ENCODE results near the gene LGALS7B.

LGALS7B gene

GRCh38 chr19:38836159-38836982 lies 47.4 kb downstream of the LGALS7B start:
- no peaks in the 10 kb centered on the region for H3K9me3 ChIP-seq (ENCODE audit: insufficient read depth, low read length)
- H3K27me3 ChIP-seq (ENCODE audit: low read length): no peaks in the 10 kb centered on the region
- peaks cover 7% of the 10 kb centered on the region for H3K79me2 ChIP-seq (ENCODE audit: insufficient read depth, low read length)
- peaks cover 11% of the 10 kb centered on the region for H4K20me1 ChIP-seq (ENCODE audit: low read depth, low read length)
- no peak overlapping the region for H3K4me3 ChIP-seq (ENCODE audit: insufficient read depth, low read length, poor library complexity, severe bottlenecking)
- TF ChIP-seq CTCF (IDR thresholded peaks at IDR 0.05; ENCODE audit: insufficient read depth, low read length, poor library complexity, severe bottlenecking): no peak
- TF ChIP-seq EZH2phosphoT487 (conservative IDR thresholded peaks at IDR 0.05; ENCODE audit: low read length): no peak
- H3K4me2 ChIP-seq (ENCODE audit: low read depth, low read length, poor library complexity, severe bottlenecking): no peak overlapping the region
- H3K9me2 ChIP-seq (replicated peaks; ENCODE audit: insufficient read depth, low read length): no peaks in the 10 kb centered on the region
- H3F3A ChIP-seq (ENCODE audit: insufficient read depth): peaks cover 66% of the 10 kb centered on the region
- peaks cover 22% of the 10 kb centered on the region for H3K36me3 ChIP-seq (ENCODE audit: low read length)
- no peak overlapping the region for H2AFZ ChIP-seq (ENCODE audit: low read depth, low read length, severe bottlenecking)
- no peak overlapping the region for H3K27ac ChIP-seq (ENCODE audit: low read depth, low read length)
- H3K9ac ChIP-seq (ENCODE audit: low read length): no peak overlapping the region

GRCh38 chr19:38836983-38837626 lies 48.1 kb downstream of the LGALS7B start:
- Histone ChIP-seq H3K79me2 (ENCODE audit: insufficient read depth, low read length) (peaks cover 12% of the 10 kb centered on the region), H3K27ac (ENCODE audit: low read depth, low read length) (no peak overlapping the region), H3K4me2 (ENCODE audit: low read depth, low read length, poor library complexity, severe bottlenecking) (no peak overlapping the region), H3K36me3 (ENCODE audit: low read length) (peaks cover 30% of the 10 kb centered on the region), H3K9me2 (replicated peaks; ENCODE audit: insufficient read depth, low read length) (no peaks in the 10 kb centered on the region), H3K4me3 (ENCODE audit: insufficient read depth, low read length, poor library complexity, severe bottlenecking) (no peak overlapping the region), H3K9me3 (ENCODE audit: insufficient read depth, low read length) (no peaks in the 10 kb centered on the region), H3K27me3 (ENCODE audit: low read length) (no peaks in the 10 kb centered on the region), H3F3A (ENCODE audit: insufficient read depth) (peaks cover 73% of the 10 kb centered on the region), H3K9ac (ENCODE audit: low read length) (no peak overlapping the region), H4K20me1 (ENCODE audit: low read depth, low read length) (peaks cover 18% of the 10 kb centered on the region), H2AFZ (ENCODE audit: low read depth, low read length, severe bottlenecking) (no peak overlapping the region)
- TF ChIP-seq EZH2phosphoT487 (conservative IDR thresholded peaks at IDR 0.05; ENCODE audit: low read length) (no peak), CTCF (IDR thresholded peaks at IDR 0.05; ENCODE audit: insufficient read depth, low read length, poor library complexity, severe bottlenecking) (no peak)

GRCh38 chr19:38837656-38838121 lies 48.7 kb downstream of the LGALS7B start:
- Histone ChIP-seq H3F3A (ENCODE audit: insufficient read depth) (peaks cover 78% of the 10 kb centered on the region), H3K4me3 (ENCODE audit: insufficient read depth, low read length, poor library complexity, severe bottlenecking) (no peak overlapping the region), H2AFZ (ENCODE audit: low read depth, low read length, severe bottlenecking) (no peak overlapping the region), H3K79me2 (ENCODE audit: insufficient read depth, low read length) (peaks cover 18% of the 10 kb centered on the region), H3K9ac (ENCODE audit: low read length) (no peak overlapping the region), H3K27ac (ENCODE audit: low read depth, low read length) (no peak overlapping the region), H4K20me1 (ENCODE audit: low read depth, low read length) (peaks cover 24% of the 10 kb centered on the region), H3K27me3 (ENCODE audit: low read length) (no peaks in the 10 kb centered on the region), H3K9me3 (ENCODE audit: insufficient read depth, low read length) (no peaks in the 10 kb centered on the region), H3K9me2 (replicated peaks; ENCODE audit: insufficient read depth, low read length) (no peaks in the 10 kb centered on the region), H3K36me3 (ENCODE audit: low read length) (peaks cover 35% of the 10 kb centered on the region), H3K4me2 (ENCODE audit: low read depth, low read length, poor library complexity, severe bottlenecking) (no peak overlapping the region)
- no peak for TF ChIP-seq CTCF (IDR thresholded peaks at IDR 0.05; ENCODE audit: insufficient read depth, low read length, poor library complexity, severe bottlenecking)
- TF ChIP-seq EZH2phosphoT487 (conservative IDR thresholded peaks at IDR 0.05; ENCODE audit: low read length): no peak
